GM12878 (cell line): Measurements from ENCODE around the gene ZNF692. TPM values are rescaled to one million over a fixed set of nuclear protein-coding genes. Genes with fewer than 3 reads are reported as not detected.

Experiments
- ATAC-seq: fragments of 200-7000 bp; cut with Tn5 transposase; 3 replicates; pipeline ENCODE4 v1.9.1; 2020; ENCODE audit warnings: mild to moderate bottlenecking, moderate library complexity
- BruUV-seq: library from RNA; stranded (reverse); fragments of 400-500 nt; replicated peaks from 2 replicates; lab custom pipeline; 2021; lab: Mats Ljungman, UMichigan
- CTCF ChIA-PET: fragments of 300-600 bp; sonication (Branson Sonifier 250); formaldehyde crosslinking; extraction: SDS; loops from one replicate; lab custom pipeline; 2021; ENCODE audit warnings: inconsistent platforms; lab: Yijun Ruan, JAX
- POLR2A ChIA-PET: fragments of 350-600 bp; formaldehyde crosslinking; extraction: SDS; loops from one replicate; lab custom pipeline; 2021; ENCODE audit warnings: inconsistent platforms; lab: Charles Lee
- RAD21 ChIA-PET: fragments of 300-600 bp; sonication (Branson Sonifier 250); formaldehyde crosslinking; loops from one replicate; lab custom pipeline; 2023; ENCODE audit warnings: antibody characterized with exemption; ENCODE audit not compliant: unreplicated experiment; lab: Charles Lee
- SMC1A ChIA-PET: fragments of 300-600 bp; sonication (Branson Sonifier 250); formaldehyde crosslinking; loops from one replicate; lab custom pipeline; 2023; ENCODE audit not compliant: unreplicated experiment, uncharacterized antibody; lab: Charles Lee
- DNase-seq: peaks from one replicate; pipeline ENCODE4 v3.0.0-alpha.2; 2011; ENCODE audit warnings: low read depth, low spot score
- FAIRE-seq: peaks from 3 replicates; lab custom pipeline; 2011; peaks lifted over from hg19 to GRCh38; lab: Jason Lieb, UNC
- H2AFZ ChIP-seq: 2 replicates; pipeline ENCODE4 v1.6.0; 2011; ENCODE audit warnings: low read depth, low read length, control low read depth; ENCODE audit not compliant: control insufficient read depth
- H3K27ac ChIP-seq: 2 replicates; pipeline ENCODE4 v1.5.1; 2011; ENCODE audit warnings: control low read depth; ENCODE audit not compliant: control insufficient read depth, insufficient read depth
- H3K27me3 ChIP-seq, 2 experiments: replicated peaks in 1 of 2; 2 replicates each; pipeline versions ENCODE4 v1.6.0 to v1.6.1; 2011; ENCODE audit warnings: low read length in 1 of 2; ENCODE audit not compliant: control insufficient read depth in 2 of 2, insufficient read depth in 2 of 2
- H3K36me3 ChIP-seq, 2 experiments: 2 replicates each; pipeline ENCODE4 v1.5.1; 2011; ENCODE audit warnings: low read length in 1 of 2; ENCODE audit not compliant: control insufficient read depth in 2 of 2, insufficient read depth in 2 of 2
- H3K4me1 ChIP-seq: 2 replicates; pipeline ENCODE4 v1.6.1; 2011; ENCODE audit warnings: mild to moderate bottlenecking, low read length, moderate library complexity, mixed read lengths; ENCODE audit not compliant: control insufficient read depth, insufficient read depth
- H3K4me2 ChIP-seq: 2 replicates; pipeline ENCODE4 v1.6.0; 2011; ENCODE audit warnings: control low read depth; ENCODE audit not compliant: control insufficient read depth, insufficient read depth
- H3K4me3 ChIP-seq: fragments of 200-600 bp; sonication (generic); 2 replicates; pipeline ENCODE4 v1.5.1; 2016
- H3K79me2 ChIP-seq: 2 replicates; pipeline ENCODE4 v1.6.0; 2011; ENCODE audit warnings: low read length; ENCODE audit not compliant: control insufficient read depth, insufficient read depth
- H3K9ac ChIP-seq: 2 replicates; pipeline ENCODE4 v1.8.0; 2011; ENCODE audit warnings: low read length, control low read depth, mixed read lengths; ENCODE audit not compliant: control insufficient read depth, insufficient read depth
- H3K9me3 ChIP-seq: replicated peaks from 3 replicates; pipeline ENCODE4 v1.5.1; 2011; ENCODE audit warnings: mild to moderate bottlenecking, low read length; ENCODE audit not compliant: control insufficient read depth, insufficient read depth
- H4K20me1 ChIP-seq: 2 replicates; pipeline ENCODE4 v1.6.0; 2011; ENCODE audit not compliant: control insufficient read depth, insufficient read depth
- ATF3 ChIP-seq: IDR thresholded peaks from 2 replicates; pipeline ENCODE4 v1.6.1; 2011; ENCODE audit warnings: low read depth, mild to moderate bottlenecking, low read length, moderate library complexity, borderline replicate concordance; ENCODE audit errors: extremely low read depth
- CBX5 ChIP-seq: sonication (generic); IDR thresholded peaks from 2 replicates; pipeline ENCODE4 v1.6.1; 2016; ENCODE audit warnings: low read depth, moderate library complexity, mild to moderate bottlenecking, inconsistent platforms
- CTCF ChIP-seq, 3 experiments: IDR thresholded peaks in 2 of 3; conservative IDR thresholded peaks in 1 of 3; 2 replicates each; pipeline ENCODE4 v1.5.1; 2011; ENCODE audit warnings: low read depth in 3 of 3, low read length in 3 of 3, mild to moderate bottlenecking in 3 of 3, control low read depth in 2 of 3, moderate library complexity in 2 of 3, inconsistent platforms in 1 of 3, mixed read lengths in 1 of 3; ENCODE audit not compliant: control insufficient read depth in 2 of 3, insufficient read depth in 1 of 3; ENCODE audit errors: extremely low read depth in 1 of 3
- CUX1 ChIP-seq: IDR thresholded peaks from 2 replicates; pipeline ENCODE4 v1.6.1; 2012; ENCODE audit warnings: improper control_type of control experiment, low read depth, low read length; ENCODE audit not compliant: insufficient replicate concordance
- E2F8 ChIP-seq: fragments of 450-650 bp; IDR thresholded peaks from 2 replicates; pipeline ENCODE4 v1.6.1; 2018; ENCODE audit warnings: mild to moderate bottlenecking, low read depth, moderate library complexity; ENCODE audit not compliant: partially characterized antibody
- JUND ChIP-seq: IDR thresholded peaks from 2 replicates; pipeline ENCODE4 v1.6.1; 2012; ENCODE audit warnings: low read depth, mild to moderate bottlenecking, low read length, improper control_type of control experiment, moderate library complexity
- MEF2A ChIP-seq: IDR thresholded peaks from 2 replicates; pipeline ENCODE4 v1.6.1; 2011; ENCODE audit warnings: low read depth, mild to moderate bottlenecking, low read length, moderate library complexity; ENCODE audit not compliant: insufficient read depth
- MEF2B ChIP-seq: fragments of 450-650 bp; IDR thresholded peaks from 2 replicates; pipeline ENCODE4 v1.6.1; 2018; ENCODE audit warnings: mild to moderate bottlenecking, moderate library complexity; ENCODE audit not compliant: partially characterized antibody, poor library complexity, severe bottlenecking
- NFIC ChIP-seq: IDR thresholded peaks from 2 replicates; pipeline ENCODE4 v1.6.1; 2012; ENCODE audit warnings: low read depth, mild to moderate bottlenecking, inconsistent platforms, low read length, moderate library complexity
- POLR2A ChIP-seq: IDR thresholded peaks from 2 replicates; pipeline ENCODE4 v1.6.1; 2011; ENCODE audit warnings: low read depth, mild to moderate bottlenecking, low read length
- RUNX3 ChIP-seq: IDR thresholded peaks from 2 replicates; pipeline ENCODE4 v1.6.1; 2012; ENCODE audit warnings: low read length, inconsistent platforms
- SMAD1 ChIP-seq: fragments of 450-650 bp; IDR thresholded peaks from 2 replicates; pipeline ENCODE4 v1.6.1; 2018; ENCODE audit warnings: mild to moderate bottlenecking, low read depth; ENCODE audit not compliant: partially characterized antibody
- WGBS: methylation state at CpG from one replicate; pipeline ENCODE4 v1.1.6; 2016; ENCODE audit warnings: low lambda C conversion rate; ENCODE audit not compliant: insufficient replicate concordance, insufficient coverage; ENCODE audit errors: missing lambda C conversion rate; 5-methylcytosine and 5-hydroxymethylcytosine counted together
- in situ Hi-C: fragments of 300-500 bp; cut with MboI; formaldehyde crosslinking; loops from 9 replicates; pipeline ENCODE4 v1.14.3; 2018; ENCODE audit warnings: mixed read lengths
- intact Hi-C: fragments of 100-400 bp; cut with micrococcal nuclease; formaldehyde crosslinking; loops from one replicate; pipeline ENCODE4 v1.14.2; 2022; ENCODE audit not compliant: unreplicated experiment
- polyA plus RNA-seq, 11 experiments: library from polyadenylated mRNA; depleted of rRNA in 4 of 11; unstranded in 6 of 11; stranded (reverse) in 5 of 11; fragments of >200 nt; fragmentation: Nextera tagmentation in 4 of 11; fragmentation: Illumina TruSeq in 1 of 11; extraction: Ambion mirVana in 4 of 11; extraction: Trizol in 1 of 11; gene quantifications; 1 replicate in 1 of 11; 2 replicates in 10 of 11; pipeline versions ENCODE4 v1.2.1 to v1.2.3, GENCODE V29; 2011 to 2016; ENCODE audit warnings: inconsistent platforms in 2 of 11, missing spikeins in 2 of 11, low read depth in 1 of 11
- total RNA-seq, 4 experiments: library from RNA; depleted of rRNA in 3 of 4; stranded (reverse); fragments of >200 nt in 3 of 4; fragmentation: Illumina TruSeq in 1 of 4; extraction: Trizol in 1 of 4; gene quantifications; 2 replicates each; pipeline versions ENCODE4 v1.2.1 to v1.2.3, GENCODE V29; 2013 to 2021

Gene ZNF692
- total and polyA plus RNA-seq, 10 of the 15 experiments (the other 5 are each of a cell fraction or from before 2014, with no cell fraction given), result 5.3 to 76.6 (median 36.9) TPM

GRCh38 chr1:248800459-248800858 is 58.4 kb downstream of the ZNF692 start:
- no TSS peak for BruUV-seq
- TF ChIP-seq CBX5, result 0 out of 2 replicates have a peak, but pooled peaks have one; percentile 33
- TF ChIP-seq JUND, result no peak
- peak; percentile 72 for TF ChIP-seq MEF2A
- peak; percentile 66 for TF ChIP-seq MEF2B
- TF ChIP-seq ATF3, result no peak
- TF ChIP-seq E2F8, result no peak
- TF ChIP-seq RUNX3, result no peak
- TF ChIP-seq CTCF (IDR thresholded peaks at IDR 0.05 in 2 of 3, conservative IDR thresholded peaks at IDR 0.05 in 1 of 3; ENCODE audit: control insufficient read depth in 2 of 3, extremely low read depth in 1 of 3, insufficient read depth in 1 of 3, low read depth in 3 of 3, low read length in 3 of 3), result no peak
- TF ChIP-seq NFIC, result peak; percentile 46; the same call in 1 of the 2 replicates
- no peak for TF ChIP-seq POLR2A
- TF ChIP-seq CUX1, result no peak
- no peak for TF ChIP-seq SMAD1

More at GRCh38 chr1:248800459-248800858, 58.4 kb downstream of the ZNF692 start:
- Histone ChIP-seq H3K36me3 (no peaks in the 10 kb centered on the region), H3K27ac (no peak overlapping the region), H3K4me3 (no peak overlapping the region), H3K4me2 (peak overlapping the region; percentile 43), H2AFZ (no peak overlapping the region), H3K27me3 (no peaks in the 10 kb centered on the region), H4K20me1 (no peaks in the 10 kb centered on the region), H3K9ac (no peak overlapping the region), H3K4me1 (peaks cover 15% of the 10 kb centered on the region), H3K79me2 (no peaks in the 10 kb centered on the region), H3K9me3 (peaks cover 7% of the 10 kb centered on the region; the same call in 2 of the 3 replicates)
- FAIRE-seq, result no peak
- in situ Hi-C loops (no loop called here), intact Hi-C loops (loop anchor here (5.0 kb wide), 1 partner anchor 148 kb away; no protein-coding TSS in a partner anchor)
- peak; percentile 13; the same call in 1 of the 3 replicates for ATAC-seq
- 32% methylated on average over 3 of the region's 3 CpGs for WGBS
- CTCF ChIA-PET, result interaction anchor here (1.0 to 1.5 kb wide), 6 partner anchors 21 to 557 kb away, joined by 3 to 6 read pairs (median 3); no protein-coding TSS in a partner anchor
- POLR2A ChIA-PET, result interaction anchor here (1.0 kb wide), 1 partner anchor 9 kb away, joined by 4 read pairs; no protein-coding TSS in a partner anchor
- RAD21 ChIA-PET, result interaction anchor here (0.6 to 1.7 kb wide), 6 partner anchors 10 to 113 kb away, joined by 3 to 4 read pairs (median 4); no protein-coding TSS in a partner anchor
- peak; percentile 20 for DNase-seq
- SMC1A ChIA-PET, result interaction anchor here (0.7 to 1.5 kb wide), 8 partner anchors 14 to 557 kb away, joined by 3 to 8 read pairs (median 3); no protein-coding TSS in a partner anchor
